GM19397 (cell line): Measurements from ENCODE around the gene FSTL1.

ENCODE experiments used
- ATAC-seq: cut with Tn5 transposase; IDR thresholded peaks from one replicate; pipeline ENCODE4 v1.9.1; 2021; ENCODE audit warnings: mild to moderate bottlenecking, moderate library complexity; ENCODE audit not compliant: unreplicated experiment

Gene FSTL1

DNA sequence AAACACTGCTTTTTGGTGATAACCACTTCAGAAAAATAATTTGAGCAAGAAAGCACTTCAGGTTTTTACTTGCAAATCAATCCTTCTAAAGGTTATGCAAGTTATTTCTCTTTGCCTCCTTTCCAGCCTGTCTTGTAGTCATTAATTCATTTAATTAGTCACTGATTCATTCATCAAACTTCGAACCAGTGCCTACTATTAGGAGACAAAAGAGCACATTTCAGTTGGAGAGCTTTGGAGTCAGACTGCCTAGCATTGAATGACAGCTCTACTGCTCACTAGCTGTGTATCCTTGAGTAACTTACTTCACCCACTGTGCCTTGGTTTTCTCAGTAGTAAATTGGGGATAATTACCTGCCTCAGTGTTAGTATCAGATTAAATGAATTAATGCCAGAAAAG, 86.7 kb downstream of the FSTL1 start:
- ATAC-seq, result no peak

DNA sequence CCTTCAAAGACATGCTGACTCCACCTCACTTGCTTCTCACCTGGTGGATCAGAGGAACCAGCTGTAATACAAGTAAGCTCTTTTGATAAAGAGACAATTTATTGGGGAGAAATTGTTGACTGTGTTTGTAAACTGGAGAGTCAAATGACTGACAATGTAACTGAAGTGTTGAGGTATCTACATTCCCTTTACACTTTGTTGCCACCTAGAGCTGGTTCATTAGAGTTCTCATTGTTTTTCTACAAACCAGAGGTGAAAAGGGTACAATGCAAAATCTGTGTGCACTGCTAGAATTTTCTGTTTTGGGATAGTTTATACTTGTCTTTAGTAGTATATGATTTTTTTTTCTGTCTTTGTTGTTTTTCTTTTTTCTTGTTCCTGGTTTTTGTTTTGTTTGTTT, 93.0 kb downstream of the FSTL1 start:
- ATAC-seq, result no peak

DNA sequence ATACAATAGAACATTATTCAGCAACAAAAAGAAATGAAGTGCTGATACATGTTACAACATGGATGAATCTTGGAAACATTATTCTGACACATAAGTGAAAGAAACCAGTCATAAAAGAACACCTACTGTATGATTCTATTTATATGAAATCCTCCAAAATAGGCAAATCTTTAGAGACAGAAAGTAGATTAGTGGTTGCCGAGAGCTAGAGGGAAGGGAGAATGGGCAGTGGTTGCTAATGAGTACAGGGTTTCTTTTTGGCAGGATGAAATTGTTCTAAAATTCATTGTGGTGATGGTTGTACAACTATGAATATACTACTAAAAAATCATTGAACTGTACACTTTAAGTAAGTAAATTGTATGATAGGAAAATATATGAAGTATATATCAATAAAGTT, 95.3 kb downstream of the FSTL1 start:
- no peak for ATAC-seq

DNA sequence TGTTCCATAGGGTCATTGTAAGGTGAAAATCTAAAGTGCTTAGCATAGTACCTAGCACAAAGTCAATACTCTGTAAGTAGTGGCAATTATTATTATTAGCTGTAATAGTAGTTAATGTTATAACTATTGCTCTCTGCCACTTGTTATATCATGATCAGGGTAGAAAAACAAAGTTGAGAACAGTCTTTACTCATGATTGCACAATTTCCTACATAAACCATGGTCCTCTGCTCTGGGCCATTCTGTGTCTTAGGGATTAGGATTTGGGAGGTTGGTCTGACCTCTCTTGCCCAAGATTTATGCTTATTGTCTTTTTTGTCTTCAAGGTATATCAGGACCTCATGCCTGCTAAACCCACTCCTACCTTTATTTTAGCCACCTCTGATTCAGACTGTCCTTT, 97.3 kb downstream of the FSTL1 start:
- no peak for ATAC-seq

DNA sequence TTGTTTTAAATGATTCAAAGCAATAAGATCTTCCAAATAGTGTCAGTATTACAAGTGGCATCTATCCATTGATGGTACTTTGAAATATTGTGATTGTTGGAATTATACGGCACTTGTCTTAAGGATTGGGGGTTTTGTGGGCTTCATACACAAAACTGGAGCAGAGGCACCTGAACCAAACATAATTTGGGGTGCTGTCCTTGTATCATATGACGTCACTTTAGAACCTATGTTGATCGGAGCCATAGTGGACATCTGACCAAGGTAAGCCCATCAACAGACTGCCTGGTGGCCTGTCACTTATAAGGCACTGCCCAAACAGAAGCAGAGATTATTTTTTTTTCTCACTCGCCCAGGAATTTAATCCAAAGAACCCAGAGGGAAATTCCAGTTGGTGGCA, 98.8 kb downstream of the FSTL1 start:
- ATAC-seq, result no peak

DNA sequence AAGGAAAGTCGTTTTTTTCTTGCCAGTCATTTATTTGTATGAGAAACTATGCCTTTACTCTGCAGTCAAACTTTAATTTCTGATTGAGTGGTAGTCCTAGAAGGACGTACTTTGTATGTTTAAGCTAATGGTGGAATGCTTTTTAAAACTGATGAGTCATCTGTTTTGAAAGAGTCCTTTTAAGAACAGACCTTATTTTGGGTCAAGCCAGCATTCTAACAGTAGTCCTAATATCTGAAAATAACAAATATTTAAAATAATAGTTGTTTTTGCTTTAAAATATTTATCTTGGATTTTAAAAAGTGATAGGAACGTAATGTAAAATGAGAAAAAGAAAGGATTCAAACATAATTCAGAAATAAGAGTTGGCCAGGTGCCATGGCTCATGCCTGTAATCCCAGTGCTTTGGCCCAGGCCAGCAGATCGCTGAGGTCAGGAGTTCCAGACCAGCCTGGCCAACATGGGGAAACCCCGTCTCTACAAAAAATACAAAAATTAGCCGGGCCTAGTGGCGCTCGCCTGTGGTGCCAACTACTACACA, 100.3 kb downstream of the FSTL1 start:
- no peak for ATAC-seq

DNA sequence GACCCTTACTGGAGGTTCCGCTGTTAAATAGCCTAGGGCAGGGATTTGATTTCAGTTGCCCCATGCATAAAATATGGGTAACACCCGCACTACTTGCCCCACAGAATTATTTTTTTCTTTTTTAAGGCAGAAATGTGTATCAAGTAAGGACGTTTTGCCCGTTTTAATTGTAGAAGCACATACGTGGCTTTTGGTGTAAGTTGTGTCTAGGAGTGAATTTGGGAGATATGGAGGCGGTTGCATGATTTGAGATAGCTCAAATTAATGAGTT, 101.0 kb downstream of the FSTL1 start:
- no peak for ATAC-seq

DNA sequence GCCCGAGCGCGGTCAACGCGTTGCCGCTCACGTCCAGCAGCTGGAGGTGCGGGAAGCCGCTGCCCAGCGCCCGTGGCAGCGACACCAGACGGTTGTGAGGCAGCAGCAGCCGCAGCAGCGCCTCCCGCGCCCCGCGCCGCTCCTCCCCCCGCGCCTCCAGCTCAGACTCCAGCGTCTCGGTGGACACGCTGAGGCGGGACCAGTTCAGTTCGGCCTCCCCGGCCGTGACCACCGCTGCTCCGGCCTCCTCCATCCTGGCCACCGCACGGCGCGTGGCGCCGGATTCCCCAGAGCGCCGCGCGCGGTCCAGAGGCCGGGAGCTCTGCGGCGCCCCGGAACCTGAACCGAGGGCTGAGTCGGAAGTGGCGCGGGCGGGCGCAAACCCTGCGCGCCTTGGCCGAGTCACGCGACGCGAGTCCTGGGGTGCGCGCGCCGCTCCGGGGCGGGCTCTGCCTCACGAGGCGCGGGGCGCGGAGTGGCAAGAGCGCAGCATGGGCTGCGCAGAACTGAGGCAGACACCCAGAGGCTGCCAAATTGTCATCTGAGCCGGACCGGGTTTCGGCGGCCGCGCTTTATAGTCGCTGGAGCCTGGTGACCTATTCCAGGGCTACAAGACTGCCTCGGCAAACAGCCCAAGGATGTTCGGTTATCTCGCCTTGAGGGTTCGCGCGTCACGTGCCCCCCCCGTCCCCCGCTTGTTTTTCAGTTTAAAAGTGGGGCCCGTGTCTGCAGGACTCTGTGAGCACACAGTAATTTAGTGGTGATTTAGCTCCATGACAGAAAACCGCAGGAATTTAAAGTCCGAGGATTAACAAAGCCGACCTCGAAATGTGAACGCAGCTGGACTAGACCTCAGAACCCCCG, 101.6 kb downstream of the FSTL1 start, which contains the start of gene LRRC58:
Gene LRRC58 (minus strand): TSS at position 364 of the 864 bp plus-strand sequence. CDS start 111 bp downstream, at position 253.
- ATAC-seq, result peak; percentile 91

DNA sequence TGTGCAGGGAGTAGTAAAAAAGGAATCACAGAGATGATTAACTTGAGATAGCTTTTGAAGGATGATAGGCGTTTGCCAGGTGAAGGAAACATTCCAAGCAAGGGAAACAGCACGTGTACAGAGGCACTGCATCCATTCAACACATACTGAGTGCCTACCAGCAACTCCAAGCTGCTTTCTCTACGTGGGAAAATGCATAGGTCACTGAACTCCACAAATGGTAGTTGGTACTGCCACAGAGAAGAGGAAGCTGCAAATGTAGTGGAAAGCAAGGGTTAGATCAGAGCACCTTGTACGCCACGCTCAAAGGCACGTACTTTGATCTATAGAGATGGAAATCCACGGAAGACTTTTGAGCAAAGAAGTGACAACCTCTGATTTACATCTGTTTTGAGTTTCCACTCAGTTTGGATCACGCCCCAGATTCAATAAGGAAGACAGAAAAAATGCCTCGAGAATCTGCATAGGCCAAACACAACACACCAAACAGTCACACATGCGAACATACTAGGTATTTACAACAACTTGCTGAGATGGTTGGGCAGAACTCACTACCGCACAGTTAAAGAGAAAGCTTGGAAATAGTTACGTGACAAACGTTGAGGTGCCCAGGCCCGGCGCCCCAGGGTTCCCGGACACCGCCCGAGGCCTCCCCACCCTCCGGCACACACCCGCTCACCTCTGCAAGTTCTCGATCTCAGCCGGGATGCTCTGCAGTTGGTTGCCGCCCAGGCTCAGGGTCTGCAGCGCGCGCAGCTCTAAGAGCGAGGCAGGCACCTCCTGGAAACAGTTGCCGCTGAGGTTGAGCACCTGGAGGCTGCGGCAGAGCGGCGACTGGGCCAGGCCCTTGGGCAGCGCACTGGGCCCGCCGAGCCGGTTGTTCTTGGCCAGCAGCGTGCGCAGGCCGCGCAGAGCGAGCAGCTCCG, 102.5 kb downstream of the FSTL1 start:
- ATAC-seq, result peak; percentile 59

DNA sequence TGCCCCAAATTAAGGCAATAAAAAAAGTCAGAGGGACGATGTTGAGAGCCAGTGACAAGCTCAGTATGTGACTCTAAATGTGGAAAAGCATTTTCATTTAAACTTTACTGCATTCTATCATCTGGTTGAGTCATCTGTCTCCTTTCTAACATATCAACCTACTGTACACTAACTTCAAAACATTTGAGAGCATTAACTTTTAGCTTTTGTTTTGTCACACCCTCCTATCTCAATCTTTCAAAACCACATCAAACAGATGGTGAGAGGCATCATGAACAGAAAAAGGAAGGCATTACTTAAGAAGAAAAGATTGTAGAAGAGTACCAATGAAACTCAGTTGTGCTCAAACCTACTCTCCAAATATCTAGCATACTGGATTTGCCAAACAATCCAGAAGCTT, 106.4 kb downstream of the FSTL1 start:
- no peak for ATAC-seq
